GM12878 (cell line): ENCODE results near the gene FCRLB.

Experiments used
- ESRRA ChIP-seq: IDR thresholded peaks from 2 replicates; pipeline ENCODE4 v1.6.1; 2012; ENCODE audit warnings: mild to moderate bottlenecking, low read length, improper control_type of control experiment
- PML ChIP-seq: IDR thresholded peaks from 2 replicates; pipeline ENCODE4 v1.6.1; 2012; ENCODE audit warnings: low read length, inconsistent platforms
- POLR2A ChIP-seq: IDR thresholded peaks from 2 replicates; pipeline ENCODE4 v1.6.1; 2011; ENCODE audit warnings: low read depth, mild to moderate bottlenecking, low read length
- POLR2AphosphoS5 ChIP-seq: IDR thresholded peaks from 2 replicates; pipeline ENCODE4 v1.6.1; 2011; ENCODE audit warnings: mild to moderate bottlenecking, low read length, inconsistent platforms
- RFX5 ChIP-seq: IDR thresholded peaks from 2 replicates; pipeline ENCODE4 v1.6.1; 2011; ENCODE audit warnings: low read depth, low read length, improper control_type of control experiment
- STAT1 ChIP-seq: fragments of 450-650 bp; conservative IDR thresholded peaks from 2 replicates; pipeline ENCODE4 v1.6.1; 2014; ENCODE audit warnings: antibody characterized with exemption, mild to moderate bottlenecking
- TAF1 ChIP-seq: IDR thresholded peaks from 2 replicates; pipeline ENCODE4 v1.6.1; 2011; ENCODE audit warnings: mild to moderate bottlenecking, low read depth, low read length, borderline replicate concordance
- ZNF274 ChIP-seq: IDR thresholded peaks from one replicate; pipeline ENCODE4 v1.8.0; 2011; ENCODE audit not compliant: insufficient read length, insufficient read depth
- ZNF384 ChIP-seq: IDR thresholded peaks from 2 replicates; pipeline ENCODE4 v1.6.1; 2012; ENCODE audit warnings: low read depth, mild to moderate bottlenecking, low read length, improper control_type of control experiment, borderline replicate concordance
- ZZZ3 ChIP-seq: IDR thresholded peaks from 2 replicates; pipeline ENCODE4 v1.6.1; 2011; ENCODE audit warnings: low read depth; ENCODE audit not compliant: control insufficient read depth, insufficient read length
- TF ChIP-seq, protein P1 (sequence below), 3 experiments: IDR thresholded peaks in 2 of 3; conservative IDR thresholded peaks in 1 of 3; 2 replicates each; pipeline ENCODE4 v1.5.1; 2011; ENCODE audit warnings: low read depth in 3 of 3, low read length in 3 of 3, mild to moderate bottlenecking in 3 of 3, control low read depth in 2 of 3, moderate library complexity in 2 of 3, inconsistent platforms in 1 of 3, mixed read lengths in 1 of 3; ENCODE audit not compliant: control insufficient read depth in 2 of 3, insufficient read depth in 1 of 3; ENCODE audit errors: extremely low read depth in 1 of 3
- TF ChIP-seq, protein P2 (sequence below): IDR thresholded peaks from 2 replicates; pipeline ENCODE4 v1.6.1; 2012; ENCODE audit warnings: low read depth, low read length, improper control_type of control experiment
- TF ChIP-seq, protein P3 (sequence below): fragments of 450-650 bp; IDR thresholded peaks from 2 replicates; pipeline ENCODE4 v1.6.1; 2017; ENCODE audit warnings: mild to moderate bottlenecking

- TF ChIP-seq, protein P1, sequence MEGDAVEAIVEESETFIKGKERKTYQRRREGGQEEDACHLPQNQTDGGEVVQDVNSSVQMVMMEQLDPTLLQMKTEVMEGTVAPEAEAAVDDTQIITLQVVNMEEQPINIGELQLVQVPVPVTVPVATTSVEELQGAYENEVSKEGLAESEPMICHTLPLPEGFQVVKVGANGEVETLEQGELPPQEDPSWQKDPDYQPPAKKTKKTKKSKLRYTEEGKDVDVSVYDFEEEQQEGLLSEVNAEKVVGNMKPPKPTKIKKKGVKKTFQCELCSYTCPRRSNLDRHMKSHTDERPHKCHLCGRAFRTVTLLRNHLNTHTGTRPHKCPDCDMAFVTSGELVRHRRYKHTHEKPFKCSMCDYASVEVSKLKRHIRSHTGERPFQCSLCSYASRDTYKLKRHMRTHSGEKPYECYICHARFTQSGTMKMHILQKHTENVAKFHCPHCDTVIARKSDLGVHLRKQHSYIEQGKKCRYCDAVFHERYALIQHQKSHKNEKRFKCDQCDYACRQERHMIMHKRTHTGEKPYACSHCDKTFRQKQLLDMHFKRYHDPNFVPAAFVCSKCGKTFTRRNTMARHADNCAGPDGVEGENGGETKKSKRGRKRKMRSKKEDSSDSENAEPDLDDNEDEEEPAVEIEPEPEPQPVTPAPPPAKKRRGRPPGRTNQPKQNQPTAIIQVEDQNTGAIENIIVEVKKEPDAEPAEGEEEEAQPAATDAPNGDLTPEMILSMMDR (IDR thresholded peaks at IDR 0.05 in 2 of 3, conservative IDR thresholded peaks at IDR 0.05 in 1 of 3; ENCODE audit: control insufficient read depth in 2 of 3, extremely low read depth in 1 of 3, insufficient read depth in 1 of 3, low read depth in 3 of 3, low read length in 3 of 3) = no peak
- TF ChIP-seq PML (no peak), STAT1 (no peak), POLR2A (no peak), RFX5 (no peak), ZNF274 (no peak), ZNF384 (no peak), ZZZ3 (no peak), ESRRA (no peak), TAF1 (no peak), POLR2AphosphoS5 (no peak)
- TF ChIP-seq, protein P2, sequence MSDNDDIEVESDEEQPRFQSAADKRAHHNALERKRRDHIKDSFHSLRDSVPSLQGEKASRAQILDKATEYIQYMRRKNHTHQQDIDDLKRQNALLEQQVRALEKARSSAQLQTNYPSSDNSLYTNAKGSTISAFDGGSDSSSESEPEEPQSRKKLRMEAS = no peak
- TF ChIP-seq, protein P3, sequence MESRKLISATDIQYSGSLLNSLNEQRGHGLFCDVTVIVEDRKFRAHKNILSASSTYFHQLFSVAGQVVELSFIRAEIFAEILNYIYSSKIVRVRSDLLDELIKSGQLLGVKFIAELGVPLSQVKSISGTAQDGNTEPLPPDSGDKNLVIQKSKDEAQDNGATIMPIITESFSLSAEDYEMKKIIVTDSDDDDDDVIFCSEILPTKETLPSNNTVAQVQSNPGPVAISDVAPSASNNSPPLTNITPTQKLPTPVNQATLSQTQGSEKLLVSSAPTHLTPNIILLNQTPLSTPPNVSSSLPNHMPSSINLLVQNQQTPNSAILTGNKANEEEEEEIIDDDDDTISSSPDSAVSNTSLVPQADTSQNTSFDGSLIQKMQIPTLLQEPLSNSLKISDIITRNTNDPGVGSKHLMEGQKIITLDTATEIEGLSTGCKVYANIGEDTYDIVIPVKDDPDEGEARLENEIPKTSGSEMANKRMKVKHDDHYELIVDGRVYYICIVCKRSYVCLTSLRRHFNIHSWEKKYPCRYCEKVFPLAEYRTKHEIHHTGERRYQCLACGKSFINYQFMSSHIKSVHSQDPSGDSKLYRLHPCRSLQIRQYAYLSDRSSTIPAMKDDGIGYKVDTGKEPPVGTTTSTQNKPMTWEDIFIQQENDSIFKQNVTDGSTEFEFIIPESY = no peak
Measured at GRCh38 chr1:161676958-161677689, 44.2 kb upstream of the FCRLB start.
